NCI-H128 (cell line): Measurements from ENCODE around the gene OR2T1.
"Not testable (repeated sequence)": the region's sequence is repeated elsewhere in the genome, so short reads cannot be mapped to it uniquely, and the experiment has no call there.

ENCODE experiments used
- DNase-seq: peaks from one replicate; lab custom pipeline; 2025; ENCODE audit not compliant: unreplicated experiment; lab: John Stamatoyannopoulos, UW

OR2T1 gene

GRCh38 chr1:248402748-248403147 is at the start of gene OR2T1:
Gene OR2T1, plus strand, starts transcription at chr1:248403048. Its CDS starts 3,100 bp downstream, at chr1:248406148.
- no peak for DNase-seq

- DNase-seq = no peak
Observed at GRCh38 chr1:248359415-248359814, 43.4 kb upstream of the OR2T1 start.

GRCh38 chr1:248361121-248361715 is 41.6 kb upstream of the OR2T1 start, which contains the start of gene OR2T4:
Gene OR2T4, plus strand, starts transcription at chr1:248361665. Its CDS starts 0 bp downstream, at chr1:248361665.
- no peak for DNase-seq

GRCh38 chr1:248366609-248367008 is 36.2 kb upstream of the OR2T1 start:
- no peak for DNase-seq

GRCh38 chr1:248372394-248372793 is 30.5 kb upstream of the OR2T1 start:
- DNase-seq = no peak

- no peak for DNase-seq
Observed at GRCh38 chr1:248373761-248374160, 29.1 kb upstream of the OR2T1 start.

- DNase-seq = no peak
Observed at GRCh38 chr1:248375446-248375845, 27.4 kb upstream of the OR2T1 start, which contains the start of gene OR2T6. Gene OR2T6, plus strand, starts transcription at chr1:248375746. Its CDS starts 11,863 bp downstream, at chr1:248387609.

- no peak for DNase-seq
Observed at GRCh38 chr1:248376916-248377315, 25.9 kb upstream of the OR2T1 start.

GRCh38 chr1:248380854-248381253 is 22.0 kb upstream of the OR2T1 start:
- DNase-seq = no peak

GRCh38 chr1:248388426-248388825 is 14.4 kb upstream of the OR2T1 start:
- no peak for DNase-seq

- no peak for DNase-seq
Observed at GRCh38 chr1:248393050-248393449, 9.8 kb upstream of the OR2T1 start.

GRCh38 chr1:248404024-248404423 is 1.2 kb downstream of the OR2T1 start:
- no peak for DNase-seq

GRCh38 chr1:248406721-248407692 is 4.2 kb downstream of the OR2T1 start:
- no peak for DNase-seq

- DNase-seq = no peak
Observed at GRCh38 chr1:248416226-248416625, 13.4 kb downstream of the OR2T1 start.

- DNase-seq = no peak
Observed at GRCh38 chr1:248417854-248418253, 15.0 kb downstream of the OR2T1 start.

- no peak for DNase-seq
Observed at GRCh38 chr1:248421384-248421783, 18.5 kb downstream of the OR2T1 start.

GRCh38 chr1:248427526-248428191 is 24.8 kb downstream of the OR2T1 start:
- not testable (repeated sequence) for DNase-seq

GRCh38 chr1:248428192-248428533 is 25.3 kb downstream of the OR2T1 start:
- DNase-seq = not testable (repeated sequence)

GRCh38 chr1:248431683-248432082 is 28.8 kb downstream of the OR2T1 start:
- not testable (repeated sequence) for DNase-seq

GRCh38 chr1:248432201-248432600 is 29.4 kb downstream of the OR2T1 start:
- DNase-seq = not testable (repeated sequence)

- DNase-seq = not testable (repeated sequence)
Observed at GRCh38 chr1:248433811-248434415, 31.1 kb downstream of the OR2T1 start.
